Esophagus mucosa (tissue), 1 donor: ENCODE results near the gene MS4A15. TPM values are rescaled to one million over a fixed set of nuclear protein-coding genes. Genes with fewer than 3 reads are reported as not detected.
"Not testable (repeated sequence)": the region's sequence is repeated elsewhere in the genome, so short reads cannot be mapped to it uniquely, and the experiment has no call there.

Experiments used
- ATAC-seq: fragments of 200-7000 bp; cut with Tn5 transposase; one replicate; pipeline ENCODE4 v1.9.1; 2020
- total RNA-seq: library from RNA; stranded (reverse); gene quantifications from one replicate; pipeline ENCODE4 v1.2.4, GENCODE V29; 2023
- donor health status: DM: yes; HTN: yes; CAD: no.

The MS4A15 gene
- total RNA-seq, 1 donor from 2014 or later: not detected

GRCh38 chr11:60810569-60810968 is 53.9 kb downstream of the MS4A15 start:
- ATAC-seq: no peak

- no peak for ATAC-seq
Measured at GRCh38 chr11:60813324-60813723, 56.7 kb downstream of the MS4A15 start.

- no peak for ATAC-seq
Measured at GRCh38 chr11:60814112-60814511, 57.4 kb downstream of the MS4A15 start.

GRCh38 chr11:60816590-60817157 is 60.0 kb downstream of the MS4A15 start:
- ATAC-seq: no peak

GRCh38 chr11:60818057-60818456 is 61.4 kb downstream of the MS4A15 start:
- ATAC-seq: no peak

- ATAC-seq: no peak
Measured at GRCh38 chr11:60821827-60822599, 65.3 kb downstream of the MS4A15 start.

- not testable (repeated sequence) for ATAC-seq
Measured at GRCh38 chr11:60823745-60824306, 67.2 kb downstream of the MS4A15 start.

GRCh38 chr11:60825118-60825517 is 68.5 kb downstream of the MS4A15 start:
- ATAC-seq: no peak

GRCh38 chr11:60825790-60826189 is 69.1 kb downstream of the MS4A15 start:
- ATAC-seq: no peak

Other genes starting within 250 kb of the MS4A15 start
- gene MS4A13, start 241.5 kb upstream of the MS4A15 start, total RNA-seq: not detected
- not detected for gene MS4A8, start 57.3 kb upstream of the MS4A15 start, total RNA-seq
- not detected for gene MS4A18, start 32.1 kb upstream of the MS4A15 start, total RNA-seq
- gene MS4A10, start 28.5 kb downstream of the MS4A15 start, total RNA-seq: not detected
- gene CCDC86, start 85.2 kb downstream of the MS4A15 start, total RNA-seq: 19.9 TPM
- 0.12 TPM for gene PTGDR2, start 99.1 kb downstream of the MS4A15 start, total RNA-seq
- gene ZP1, start 110.7 kb downstream of the MS4A15 start, total RNA-seq: not detected
- 94.9 TPM for gene PRPF19, start 149.7 kb downstream of the MS4A15 start, total RNA-seq
- gene TMEM109, start 157.3 kb downstream of the MS4A15 start, total RNA-seq: 80.4 TPM
- gene TMEM132A, start 167.6 kb downstream of the MS4A15 start, total RNA-seq: 27.0 TPM
- 3.9 TPM for gene SLC15A3, start 195.3 kb downstream of the MS4A15 start, total RNA-seq
- 0.80 TPM for gene CD6, start 214.8 kb downstream of the MS4A15 start, total RNA-seq